K562 (cell line): Measurements from ENCODE around the gene FES. TPM values are rescaled to one million over a fixed set of nuclear protein-coding genes. Genes with fewer than 3 reads are reported as not detected.
A peak's percentile ranks its signal among the peaks of the same experiment; 100 is the strongest.

Experiments
- ATF2 ChIP-seq: sonication (generic); formaldehyde crosslinking; IDR thresholded peaks from 2 replicates; pipeline ENCODE4 v1.8.1; 2022; ENCODE audit warnings: missing genetic modification reagents
- ATF7 ChIP-seq: fragments of 450-650 bp; IDR thresholded peaks from 2 replicates; pipeline ENCODE4 v1.7.1; 2014; ENCODE audit warnings: mild to moderate bottlenecking, moderate library complexity
- CHD4 ChIP-seq: fragments of 200-600 bp; sonication (generic); IDR thresholded peaks from 3 replicates; pipeline ENCODE4 v1.6.1; 2012; ENCODE audit warnings: low read depth, mild to moderate bottlenecking, mixed read lengths, low read length, inconsistent platforms; ENCODE audit not compliant: insufficient read depth, insufficient replicate concordance, poor library complexity, severe bottlenecking
- CREB1 ChIP-seq, 2 experiments: sonication (generic) in 1 of 2; formaldehyde crosslinking in 1 of 2; IDR thresholded peaks; 2 replicates each; pipeline versions ENCODE4 v1.6.1 to v1.8.0; 2012 to 2022; ENCODE audit warnings: inconsistent platforms in 1 of 2, mild to moderate bottlenecking in 1 of 2, missing genetic modification reagents in 1 of 2, moderate library complexity in 1 of 2
- ERF ChIP-seq: fragments of 450-650 bp; formaldehyde crosslinking; IDR thresholded peaks from 2 replicates; pipeline ENCODE4 v1.4.0; 2020; ENCODE audit warnings: mild to moderate bottlenecking, mixed read lengths
- HDAC1 ChIP-seq, 2 experiments: fragments of 450-650 bp; IDR thresholded peaks; 2 replicates each; pipeline ENCODE4 v1.6.1; 2016 to 2017; ENCODE audit warnings: inconsistent platforms in 1 of 2, mild to moderate bottlenecking in 1 of 2, moderate library complexity in 1 of 2
- MTA1 ChIP-seq: fragments of 450-650 bp; IDR thresholded peaks from 2 replicates; pipeline ENCODE4 v1.6.1; 2017; ENCODE audit warnings: borderline replicate concordance
- SMARCC2 ChIP-seq: fragments of 450-650 bp; IDR thresholded peaks from 2 replicates; pipeline ENCODE4 v1.6.1; 2017; ENCODE audit warnings: antibody characterized with exemption, moderate library complexity, mild to moderate bottlenecking, low read depth
- TAF15 ChIP-seq: fragments of 200-400 bp; formaldehyde crosslinking; IDR thresholded peaks from 2 replicates; pipeline ENCODE4 v1.6.1; 2017; ENCODE audit warnings: mild to moderate bottlenecking, low read depth, low read length, moderate library complexity
- ZBTB11 ChIP-seq, 3 experiments: fragments of 200-800 bp in 1 of 3; fragments of 250-450 bp in 1 of 3; fragments of 450-650 bp in 1 of 3; sonication (Bioruptor Pico) in 1 of 3; sonication (Bioruptor generic) in 1 of 3; formaldehyde crosslinking in 1 of 3; IDR thresholded peaks; 2 replicates each; pipeline versions ENCODE4 v1.6.1 to v1.8.0; 2016 to 2022; ENCODE audit warnings: mild to moderate bottlenecking in 2 of 3, missing genetic modification characterization in 2 of 3, missing compliant biosample characterization in 1 of 3, moderate library complexity in 1 of 3
- ZEB2 ChIP-seq: fragments of 450-650 bp; IDR thresholded peaks from 2 replicates; pipeline ENCODE4 v1.6.1; 2016
- ZNF263 ChIP-seq: sonication (generic); formaldehyde crosslinking; IDR thresholded peaks from 2 replicates; pipeline ENCODE4 v1.8.0; 2022; ENCODE audit warnings: mild to moderate bottlenecking, missing genetic modification reagents, borderline replicate concordance
- ZNF398 ChIP-seq: fragments of 250-450 bp; sonication (Bioruptor Pico); IDR thresholded peaks from 2 replicates; pipeline ENCODE4 v1.8.0; 2021; ENCODE audit warnings: moderate library complexity, mild to moderate bottlenecking, inconsistent platforms
- polyA plus RNA-seq, 8 experiments: library from polyadenylated mRNA; depleted of rRNA in 4 of 8; stranded (reverse) in 5 of 8; unstranded in 3 of 8; fragments of >200 nt; fragmentation: Nextera tagmentation in 2 of 8; fragmentation: Illumina TruSeq in 1 of 8; extraction: Ambion mirVana in 2 of 8; extraction: Trizol in 1 of 8; gene quantifications; 2 replicates each; pipeline versions ENCODE4 v1.2.1 to v1.2.3, GENCODE V29; 2011 to 2014; ENCODE audit warnings: inconsistent platforms in 1 of 8, missing spikeins in 1 of 8
- total RNA-seq, 7 experiments: library from RNA; depleted of rRNA in 6 of 7; stranded (reverse); fragments of >200 nt in 6 of 7; fragmentation: Illumina TruSeq in 2 of 7; extraction: Trizol in 2 of 7; gene quantifications; 2 replicates each; pipeline versions ENCODE4 v1.2.1 to v1.2.3, GENCODE V29; 2011 to 2021; ENCODE audit warnings: low replicate concordance in 1 of 7
- TF ChIP-seq, protein P1 (sequence below): sonication (generic); formaldehyde crosslinking; IDR thresholded peaks from 2 replicates; pipeline ENCODE4 v1.8.0; 2023; ENCODE audit warnings: mild to moderate bottlenecking, missing genetic modification reagents
- TF ChIP-seq, protein P2 (sequence below): sonication (generic); formaldehyde crosslinking; IDR thresholded peaks from 2 replicates; pipeline ENCODE4 v1.8.0; 2022; ENCODE audit warnings: missing genetic modification reagents, mild to moderate bottlenecking, borderline replicate concordance

The FES gene
- total and polyA plus RNA-seq, 9 of the 15 experiments (the other 6 are each of a cell fraction or from before 2014, with no cell fraction given): 0.38 to 2.6 (median 0.82) TPM

DNA sequence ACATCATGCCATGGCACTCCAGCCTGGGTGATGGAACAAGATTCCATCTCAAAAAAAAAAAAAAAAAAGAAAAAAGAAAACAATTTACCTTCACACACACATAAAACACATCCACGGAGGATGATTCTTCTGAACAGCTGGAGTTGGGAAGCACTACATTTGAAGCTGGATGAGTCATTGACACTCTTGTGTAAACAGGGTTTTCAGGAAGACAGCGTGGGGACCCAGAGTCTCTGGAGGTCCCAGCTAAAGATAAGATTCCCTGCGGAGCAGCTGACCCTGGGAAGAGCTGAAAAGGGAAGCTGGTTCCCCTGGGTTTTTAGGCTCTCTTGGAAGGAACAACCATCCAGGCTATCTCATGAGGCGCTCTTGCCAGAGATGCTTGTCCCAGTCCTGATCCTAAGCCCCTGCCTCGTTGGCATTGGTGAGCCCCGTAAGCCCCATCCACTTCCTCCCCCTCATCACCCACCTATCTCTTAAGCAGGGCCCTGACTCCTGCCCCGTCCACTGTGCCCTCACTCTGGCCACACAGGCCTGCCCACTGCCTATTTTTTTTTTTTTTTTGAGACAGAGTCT, 47.9 kb upstream of the FES start (continued):
- TF ChIP-seq ZBTB11 (CRISPR knock-in tag; IDR thresholded peaks at IDR 0.05) (peak in 1 of 3 experiments; percentile 49; a peak in 1 of 6 replicates), ZNF398 (CRISPR knock-in tag) (no peak), ZNF263 (no peak), CREB1 (IDR thresholded peaks at IDR 0.05) (no peak), CREB1 (CRISPR knock-in tag; IDR thresholded peaks at IDR 0.05) (no peak), ATF2 (no peak), CHD4 (no peak), HDAC1 (IDR thresholded peaks at IDR 0.05) (peak in 1 of 2 experiments; percentile 59; a peak in 1 of 4 replicates), ERF (CRISPR knock-in tag) (no peak), ATF7 (peak; percentile 64; the same call in 1 of the 2 replicates), SMARCC2 (peak; percentile 73; the same call in 1 of the 2 replicates), ZEB2 (0 out of 2 replicates have a peak, but pooled peaks have one; percentile 34), TAF15 (no peak), MTA1 (peak; percentile 72; the same call in 1 of the 2 replicates)
- TF ChIP-seq, protein P1, sequence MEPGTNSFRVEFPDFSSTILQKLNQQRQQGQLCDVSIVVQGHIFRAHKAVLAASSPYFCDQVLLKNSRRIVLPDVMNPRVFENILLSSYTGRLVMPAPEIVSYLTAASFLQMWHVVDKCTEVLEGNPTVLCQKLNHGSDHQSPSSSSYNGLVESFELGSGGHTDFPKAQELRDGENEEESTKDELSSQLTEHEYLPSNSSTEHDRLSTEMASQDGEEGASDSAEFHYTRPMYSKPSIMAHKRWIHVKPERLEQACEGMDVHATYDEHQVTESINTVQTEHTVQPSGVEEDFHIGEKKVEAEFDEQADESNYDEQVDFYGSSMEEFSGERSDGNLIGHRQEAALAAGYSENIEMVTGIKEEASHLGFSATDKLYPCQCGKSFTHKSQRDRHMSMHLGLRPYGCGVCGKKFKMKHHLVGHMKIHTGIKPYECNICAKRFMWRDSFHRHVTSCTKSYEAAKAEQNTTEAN: no peak
- TF ChIP-seq, protein P2, sequence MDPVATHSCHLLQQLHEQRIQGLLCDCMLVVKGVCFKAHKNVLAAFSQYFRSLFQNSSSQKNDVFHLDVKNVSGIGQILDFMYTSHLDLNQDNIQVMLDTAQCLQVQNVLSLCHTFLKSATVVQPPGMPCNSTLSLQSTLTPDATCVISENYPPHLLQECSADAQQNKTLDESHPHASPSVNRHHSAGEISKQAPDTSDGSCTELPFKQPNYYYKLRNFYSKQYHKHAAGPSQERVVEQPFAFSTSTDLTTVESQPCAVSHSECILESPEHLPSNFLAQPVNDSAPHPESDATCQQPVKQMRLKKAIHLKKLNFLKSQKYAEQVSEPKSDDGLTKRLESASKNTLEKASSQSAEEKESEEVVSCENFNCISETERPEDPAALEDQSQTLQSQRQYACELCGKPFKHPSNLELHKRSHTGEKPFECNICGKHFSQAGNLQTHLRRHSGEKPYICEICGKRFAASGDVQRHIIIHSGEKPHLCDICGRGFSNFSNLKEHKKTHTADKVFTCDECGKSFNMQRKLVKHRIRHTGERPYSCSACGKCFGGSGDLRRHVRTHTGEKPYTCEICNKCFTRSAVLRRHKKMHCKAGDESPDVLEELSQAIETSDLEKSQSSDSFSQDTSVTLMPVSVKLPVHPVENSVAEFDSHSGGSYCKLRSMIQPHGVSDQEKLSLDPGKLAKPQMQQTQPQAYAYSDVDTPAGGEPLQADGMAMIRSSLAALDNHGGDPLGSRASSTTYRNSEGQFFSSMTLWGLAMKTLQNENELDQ: no peak
